Liver (tissue), 3 donors: ENCODE results near the gene QSOX1.

Experiments used
- EGR1 ChIP-seq, 2 donors: IDR thresholded peaks; 2 replicates each; pipeline ENCODE4 v1.6.1; 2016 to 2018; ENCODE audit warnings: antibody characterized with exemption in 2 of 2, low read depth in 2 of 2
- HNF4A ChIP-seq, 2 donors: conservative IDR thresholded peaks; 2 replicates each; pipeline ENCODE4 v1.6.1; 2016; ENCODE audit warnings: antibody characterized with exemption in 2 of 2, mild to moderate bottlenecking in 2 of 2
- MAX ChIP-seq: IDR thresholded peaks from 2 replicates; pipeline ENCODE4 v1.6.1; 2016; ENCODE audit warnings: antibody characterized with exemption
- REST ChIP-seq: IDR thresholded peaks from 2 replicates; pipeline ENCODE4 v1.6.1; 2016; ENCODE audit warnings: antibody characterized with exemption, mild to moderate bottlenecking
- SP1 ChIP-seq: IDR thresholded peaks from 2 replicates; pipeline ENCODE4 v1.6.1; 2018; ENCODE audit warnings: antibody characterized with exemption, mild to moderate bottlenecking
- TAF1 ChIP-seq: conservative IDR thresholded peaks from 2 replicates; pipeline ENCODE4 v1.6.1; 2016; ENCODE audit warnings: antibody characterized with exemption, mild to moderate bottlenecking
- YY1 ChIP-seq: IDR thresholded peaks from 2 replicates; pipeline ENCODE4 v1.6.1; 2016; ENCODE audit warnings: antibody characterized with exemption, mild to moderate bottlenecking
- TF ChIP-seq, protein P1 (sequence below): fragments of 150-350 bp; IDR thresholded peaks from 2 replicates; pipeline ENCODE4 v1.5.1; 2017; ENCODE audit warnings: improper control_type of control experiment, low read depth, low read length; ENCODE audit not compliant: missing input control
- donor health status: healthy.
- donor health status: healthy.

DNA sequence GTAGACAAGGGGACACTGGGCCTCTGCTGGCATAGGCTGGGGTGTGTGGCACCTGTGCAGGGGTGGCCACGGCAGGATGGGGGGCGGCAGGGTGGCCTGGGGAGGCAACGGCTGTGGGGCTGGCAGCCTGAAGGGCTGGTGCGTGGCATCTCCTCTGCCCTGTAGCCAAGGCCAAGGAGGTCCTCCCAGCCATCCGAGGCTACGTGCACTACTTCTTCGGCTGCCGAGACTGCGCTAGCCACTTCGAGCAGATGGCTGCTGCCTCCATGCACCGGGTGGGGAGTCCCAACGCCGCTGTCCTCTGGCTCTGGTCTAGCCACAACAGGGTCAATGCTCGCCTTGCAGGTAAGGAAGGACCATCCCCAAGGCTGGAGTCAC is 39.4 kb downstream of the QSOX1 start:
- TF ChIP-seq, protein P1, sequence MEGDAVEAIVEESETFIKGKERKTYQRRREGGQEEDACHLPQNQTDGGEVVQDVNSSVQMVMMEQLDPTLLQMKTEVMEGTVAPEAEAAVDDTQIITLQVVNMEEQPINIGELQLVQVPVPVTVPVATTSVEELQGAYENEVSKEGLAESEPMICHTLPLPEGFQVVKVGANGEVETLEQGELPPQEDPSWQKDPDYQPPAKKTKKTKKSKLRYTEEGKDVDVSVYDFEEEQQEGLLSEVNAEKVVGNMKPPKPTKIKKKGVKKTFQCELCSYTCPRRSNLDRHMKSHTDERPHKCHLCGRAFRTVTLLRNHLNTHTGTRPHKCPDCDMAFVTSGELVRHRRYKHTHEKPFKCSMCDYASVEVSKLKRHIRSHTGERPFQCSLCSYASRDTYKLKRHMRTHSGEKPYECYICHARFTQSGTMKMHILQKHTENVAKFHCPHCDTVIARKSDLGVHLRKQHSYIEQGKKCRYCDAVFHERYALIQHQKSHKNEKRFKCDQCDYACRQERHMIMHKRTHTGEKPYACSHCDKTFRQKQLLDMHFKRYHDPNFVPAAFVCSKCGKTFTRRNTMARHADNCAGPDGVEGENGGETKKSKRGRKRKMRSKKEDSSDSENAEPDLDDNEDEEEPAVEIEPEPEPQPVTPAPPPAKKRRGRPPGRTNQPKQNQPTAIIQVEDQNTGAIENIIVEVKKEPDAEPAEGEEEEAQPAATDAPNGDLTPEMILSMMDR: no peak
- TF ChIP-seq YY1 (no peak), TAF1 (no peak), HNF4A (conservative IDR thresholded peaks at IDR 0.05) (no peak), REST (no peak), MAX (no peak), SP1 (no peak), EGR1 (IDR thresholded peaks at IDR 0.05; ENCODE audit: low read depth in 2 of 2) (no peak)
